Middle frontal gyrus (tissue), 1 donor: ENCODE data around the gene PTGR3.

ENCODE experiments used
- DNase-seq: peaks from one replicate; pipeline ENCODE4 v3.0.0-alpha.2; 2015; ENCODE audit warnings: low spot score; ENCODE audit errors: extremely low spot score

Gene PTGR3, protein sequence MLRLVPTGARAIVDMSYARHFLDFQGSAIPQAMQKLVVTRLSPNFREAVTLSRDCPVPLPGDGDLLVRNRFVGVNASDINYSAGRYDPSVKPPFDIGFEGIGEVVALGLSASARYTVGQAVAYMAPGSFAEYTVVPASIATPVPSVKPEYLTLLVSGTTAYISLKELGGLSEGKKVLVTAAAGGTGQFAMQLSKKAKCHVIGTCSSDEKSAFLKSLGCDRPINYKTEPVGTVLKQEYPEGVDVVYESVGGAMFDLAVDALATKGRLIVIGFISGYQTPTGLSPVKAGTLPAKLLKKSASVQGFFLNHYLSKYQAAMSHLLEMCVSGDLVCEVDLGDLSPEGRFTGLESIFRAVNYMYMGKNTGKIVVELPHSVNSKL

DNA sequence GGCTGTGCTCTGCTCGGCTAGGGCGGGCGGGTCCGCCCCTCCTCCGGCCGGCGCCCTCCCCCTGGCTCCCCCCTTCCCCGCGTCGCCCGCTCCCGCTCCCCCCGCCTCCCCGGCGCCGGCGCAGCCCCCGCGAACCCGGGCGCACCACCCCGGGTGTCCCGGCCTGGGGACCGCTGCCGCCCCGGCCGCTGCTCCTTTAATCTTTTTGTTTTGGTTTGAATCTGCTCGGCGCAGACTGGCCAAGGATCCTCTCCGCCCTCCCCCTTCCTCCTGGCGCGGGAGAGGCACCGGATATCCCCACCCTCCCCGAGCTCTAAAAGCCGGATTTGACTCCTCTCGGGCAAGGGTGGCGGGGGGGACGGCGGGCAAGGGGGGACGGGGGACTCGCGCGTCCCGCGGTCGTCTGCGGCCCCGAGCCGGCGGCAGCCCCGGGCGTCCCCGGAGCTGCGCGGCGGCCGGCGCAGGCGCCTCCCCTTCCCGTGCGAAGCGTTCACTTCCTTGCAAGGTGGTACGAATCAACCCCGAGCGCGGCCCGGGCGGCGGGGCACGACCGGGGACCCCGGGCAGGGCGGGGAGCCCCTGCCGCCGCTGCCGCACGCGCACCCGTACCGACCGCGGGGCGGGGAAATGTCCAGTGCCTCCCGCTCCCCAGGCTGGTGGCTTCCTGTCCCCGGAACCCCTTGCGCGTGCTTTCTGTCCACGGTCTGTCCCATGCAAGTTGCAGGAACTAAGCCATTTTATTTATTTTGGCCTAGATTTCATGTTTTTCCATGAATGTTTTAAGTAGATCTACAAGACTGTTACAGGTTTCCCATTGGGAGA is at the start of gene PTGR3:
TSS of gene PTGR3 (minus strand) at position 11 of the 822 bp plus-strand sequence. CDS start 81 bp downstream, outside the sequence.
- no peak for DNase-seq

DNA sequence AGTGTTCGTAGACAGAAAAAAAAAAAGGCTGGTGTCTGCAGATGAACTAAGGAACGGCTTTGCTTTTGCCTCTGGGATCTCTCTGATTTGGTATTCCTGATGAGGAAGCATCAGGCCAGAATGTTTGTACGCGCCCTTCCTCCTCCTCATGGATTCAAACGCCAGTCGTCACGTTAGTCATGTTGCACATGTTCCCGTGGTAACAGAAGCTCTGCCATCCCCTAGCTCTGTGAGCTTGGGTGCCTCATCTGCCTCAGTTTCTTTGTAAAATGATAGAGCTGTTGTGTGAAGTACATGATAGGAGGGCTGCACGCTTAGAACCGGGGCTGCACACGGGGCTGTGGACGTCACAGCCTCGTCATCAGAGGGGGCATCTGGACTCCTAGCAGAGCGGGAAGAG is 48.7 kb upstream of the PTGR3 start:
- no peak for DNase-seq

DNA sequence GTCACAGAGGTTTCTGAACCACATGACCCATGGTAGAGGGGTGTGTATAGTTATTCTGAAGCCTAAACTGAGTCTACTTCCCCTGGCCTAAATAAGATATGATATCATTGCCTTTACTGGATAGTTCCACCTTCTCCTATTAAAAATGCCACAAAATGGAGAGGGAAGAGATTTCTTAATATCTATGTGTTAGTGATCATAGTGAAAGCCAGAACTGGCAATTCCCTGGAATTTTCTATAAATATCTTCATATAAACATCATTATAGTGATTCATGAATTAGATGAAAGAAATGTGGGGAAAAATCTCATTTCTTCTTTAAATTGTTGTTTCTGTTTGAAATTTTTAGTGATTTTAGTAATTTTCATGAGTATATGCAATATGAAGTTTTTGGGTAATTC is 47.4 kb upstream of the PTGR3 start:
- no peak for DNase-seq

DNA sequence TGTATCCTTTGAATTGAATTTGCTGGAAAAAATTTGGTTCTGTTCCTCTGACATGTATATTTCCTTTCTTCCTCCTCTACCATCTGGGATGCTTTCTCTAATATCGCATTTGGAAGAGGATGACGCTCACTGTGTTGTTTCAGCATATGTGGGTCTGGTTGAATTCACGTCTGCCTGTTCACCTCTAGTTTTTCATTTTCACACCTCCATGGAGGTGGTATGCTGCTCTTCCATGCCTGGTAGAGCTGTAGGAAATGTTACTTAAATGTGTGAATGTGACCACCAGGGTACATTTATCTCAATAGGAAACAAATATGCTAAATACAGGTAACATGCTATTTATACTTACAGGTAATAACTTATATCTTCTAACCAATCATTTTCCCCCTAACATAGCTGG is 46.2 kb upstream of the PTGR3 start:
- DNase-seq = no peak

GRCh38 chr18:75253784-75254183 is 44.8 kb upstream of the PTGR3 start:
- DNase-seq = no peak

DNA sequence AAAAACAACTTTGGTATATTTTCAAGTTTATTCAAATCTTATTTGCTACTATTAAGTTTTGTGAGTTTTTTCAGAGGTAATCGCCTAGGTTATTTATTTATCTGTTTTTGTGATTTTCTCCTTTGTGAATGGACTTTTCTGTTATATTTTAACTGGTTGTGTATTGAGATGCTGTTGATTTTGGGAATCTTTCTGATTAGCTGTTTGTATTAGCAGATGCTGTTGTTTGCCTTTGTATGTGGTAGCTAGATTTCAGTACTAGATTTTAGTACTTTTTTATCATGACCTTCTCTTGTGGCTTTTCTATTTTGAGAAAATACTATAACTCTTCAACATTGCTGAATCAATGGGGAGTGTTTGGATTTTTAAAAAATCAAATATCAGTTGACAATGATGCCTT is 44.1 kb upstream of the PTGR3 start:
- no peak for DNase-seq

DNA sequence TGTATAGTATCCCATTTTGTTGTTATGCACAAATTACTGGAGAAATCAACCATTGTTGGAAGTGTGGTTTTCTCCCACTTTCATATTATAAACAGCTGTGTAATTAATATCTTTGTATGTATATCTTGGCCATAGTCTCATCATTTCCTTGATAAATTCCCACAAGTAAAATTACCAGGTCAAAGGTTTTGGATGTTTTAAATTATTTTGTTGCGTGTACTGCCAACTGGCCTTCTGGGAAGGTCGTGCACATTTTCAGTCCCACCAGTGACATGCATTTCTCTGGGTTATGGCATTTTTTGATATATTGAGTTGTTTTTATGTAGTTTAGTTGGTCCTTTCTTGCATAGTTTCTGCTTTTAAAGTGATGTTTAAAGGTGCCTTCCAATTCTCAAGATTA is 43.2 kb upstream of the PTGR3 start:
- no peak for DNase-seq

DNA sequence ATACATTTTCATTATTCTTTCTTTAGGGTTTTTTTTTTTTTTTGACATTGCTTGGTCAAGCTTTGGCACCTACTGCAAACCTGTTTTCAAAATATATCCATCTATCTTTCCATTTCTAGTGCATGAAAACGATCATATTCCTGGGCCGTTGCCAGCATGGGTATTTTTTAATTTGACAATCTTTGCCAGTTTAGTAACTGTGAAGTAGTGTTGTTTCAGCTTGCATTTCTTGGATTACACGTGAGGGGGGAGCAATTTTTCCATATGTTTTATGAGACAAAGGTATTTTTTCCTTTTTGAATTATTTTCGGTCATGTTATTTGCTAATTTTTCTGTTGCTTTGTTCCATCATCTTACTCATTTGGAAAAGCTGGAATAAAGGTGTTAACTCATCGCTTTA is 42.5 kb upstream of the PTGR3 start:
- DNase-seq = no peak

GRCh38 chr18:75250471-75250821 is 41.5 kb upstream of the PTGR3 start:
- no peak for DNase-seq

GRCh38 chr18:75249672-75250470 is 40.9 kb upstream of the PTGR3 start:
- DNase-seq = no peak

- no peak for DNase-seq
Observed at GRCh38 chr18:75249175-75249518, 40.2 kb upstream of the PTGR3 start.

- DNase-seq = no peak
Observed at GRCh38 chr18:75248426-75249174, 39.7 kb upstream of the PTGR3 start.

- no peak for DNase-seq
Observed at GRCh38 chr18:75247611-75248421, 38.9 kb upstream of the PTGR3 start.

DNA sequence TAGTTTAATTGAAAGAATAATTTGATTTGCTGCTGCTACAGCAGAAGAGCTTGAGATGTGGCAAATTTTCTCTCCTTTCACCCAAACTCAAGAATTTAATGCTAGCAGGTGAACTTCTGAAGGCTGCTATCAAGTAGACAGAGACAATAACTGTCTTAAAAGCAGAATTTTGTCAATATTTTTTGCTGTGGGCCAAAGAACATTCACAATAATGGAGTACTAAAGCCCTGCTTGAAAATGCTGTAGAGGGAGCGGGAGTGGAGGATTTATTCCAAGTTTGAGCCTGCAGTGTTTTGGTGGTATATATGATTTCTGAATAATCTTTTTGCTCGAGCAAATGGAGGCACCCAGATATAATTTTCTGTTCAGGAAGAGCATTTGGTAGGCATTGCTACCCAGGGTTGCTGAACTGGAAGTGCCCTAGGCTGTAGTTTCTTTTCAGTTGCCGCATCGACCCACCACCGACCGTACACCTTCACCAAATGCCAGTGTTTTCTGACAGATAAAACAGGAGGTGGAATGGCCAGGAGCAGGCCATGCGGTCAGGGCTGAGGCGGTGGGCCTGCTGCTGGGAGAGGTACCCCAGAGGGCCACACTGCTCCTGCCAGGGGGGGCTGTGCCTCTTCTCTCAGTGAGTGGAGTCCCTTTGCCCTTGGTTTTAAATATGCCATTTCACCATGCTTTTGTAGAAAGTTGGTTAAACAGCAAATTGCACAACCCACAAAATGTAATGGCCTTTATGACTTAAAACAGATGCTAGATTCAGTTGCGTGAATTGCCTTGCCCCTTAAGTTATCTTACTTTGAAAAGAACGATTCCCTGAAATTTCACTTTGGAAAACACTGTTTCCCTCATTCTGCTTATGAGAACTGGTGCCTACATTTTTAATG is 38.0 kb upstream of the PTGR3 start:
- no peak for DNase-seq

DNA sequence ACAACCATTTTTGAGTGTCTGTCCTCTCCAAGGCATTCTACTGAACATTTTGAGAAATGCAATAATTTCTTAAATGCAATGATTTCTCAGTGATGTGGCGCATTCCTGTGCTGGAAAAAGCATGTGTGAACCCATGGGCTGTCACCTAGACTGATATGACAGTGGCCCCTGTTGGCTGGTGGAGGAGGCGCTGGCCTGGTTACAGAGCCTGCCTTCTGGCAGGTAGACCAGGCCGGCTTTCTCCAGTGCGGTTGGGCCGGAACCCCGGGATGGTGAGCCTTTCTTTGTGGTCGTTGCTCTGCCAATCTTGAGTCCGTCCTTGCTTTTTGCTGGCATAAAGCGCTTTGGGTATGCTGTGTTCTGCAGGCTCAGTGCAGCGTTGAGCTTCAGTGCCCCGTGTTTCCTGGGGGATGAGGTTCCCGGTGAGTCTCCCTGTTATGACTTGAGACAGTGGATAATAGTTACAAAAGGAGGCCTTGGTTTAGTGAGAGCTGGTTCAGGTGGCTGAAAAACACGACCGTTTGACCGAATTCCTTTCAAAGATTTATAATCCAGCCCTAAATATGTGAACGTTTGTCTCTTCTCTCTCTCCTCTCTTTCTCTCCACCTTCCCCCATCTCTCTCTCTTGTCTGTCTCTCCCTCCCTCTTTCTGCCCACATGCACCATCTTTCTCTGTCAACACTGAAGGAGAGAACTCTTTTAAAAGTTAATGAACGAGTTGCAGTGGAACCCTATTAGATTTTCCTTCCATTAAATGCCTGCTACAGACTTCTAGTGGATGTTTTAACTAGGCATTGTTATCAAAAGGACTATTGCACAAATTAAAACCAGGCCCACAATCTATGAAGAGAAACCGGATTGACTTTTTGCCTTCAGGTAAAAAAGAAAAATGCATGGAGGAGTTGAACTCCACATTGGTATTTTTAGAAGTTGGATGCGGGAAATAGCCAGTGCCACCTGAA is 35.7 kb upstream of the PTGR3 start:
- DNase-seq = no peak

DNA sequence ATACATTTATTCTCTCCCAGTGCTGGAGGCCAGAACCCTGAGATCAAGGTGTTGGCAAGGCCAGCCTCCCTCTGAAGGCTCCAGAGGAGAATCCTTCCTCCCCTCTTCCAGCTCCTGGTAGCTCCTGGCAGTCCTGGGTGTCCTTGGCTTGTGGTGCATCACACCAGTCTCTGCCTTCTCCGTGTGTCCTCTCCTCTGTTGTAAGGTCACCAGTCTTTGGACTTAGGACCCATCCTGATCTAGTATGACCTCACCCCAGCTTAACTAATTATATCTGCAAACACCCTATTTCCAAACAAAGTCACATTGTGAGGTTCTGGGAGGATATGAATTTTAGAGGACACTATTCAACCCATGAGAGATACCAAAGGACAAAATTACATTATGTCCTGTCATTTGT is 32.8 kb upstream of the PTGR3 start:
- DNase-seq = no peak

- DNase-seq = no peak
Observed at GRCh38 chr18:75240433-75240832, 31.5 kb upstream of the PTGR3 start.

DNA sequence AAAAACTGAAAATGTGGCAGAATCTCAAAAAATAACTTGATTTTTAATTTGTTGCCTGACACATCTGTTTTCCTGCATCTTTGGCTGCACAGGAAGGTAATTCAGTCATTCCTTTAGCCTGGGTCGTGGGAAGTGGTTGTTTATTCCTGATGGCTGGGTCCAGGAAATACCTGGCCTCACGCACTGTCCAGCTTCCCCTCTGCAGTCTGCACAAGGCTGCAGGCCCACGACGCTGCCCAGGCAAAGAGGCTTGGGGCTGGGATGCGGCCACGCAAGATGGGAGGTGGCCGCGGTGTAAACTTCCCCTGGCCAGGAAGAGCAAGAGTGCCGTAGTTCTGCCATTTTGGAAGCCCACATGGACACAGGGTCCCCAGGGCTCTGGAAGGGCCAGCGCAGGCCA is 29.8 kb upstream of the PTGR3 start:
- no peak for DNase-seq
